Stimulated activated memory B cell treated with anti-CD40 and anti-IgM and Interleukin-4, amounts not matched to agents 10 μg/mL and 1 μg/mL and 100 μg/mL, for 72 hours (primary cell): Measurements from ENCODE around the gene MKLN1.
"Not testable (repeated sequence)": the region's sequence is repeated elsewhere in the genome, so short reads cannot be mapped to it uniquely, and the experiment has no call there.

Source experiments
- ATAC-seq: fragments of 150-1000 bp; cut with Tn5 transposase; 2 replicates; pipeline ENCODE4 v1.10.0; 2021
- H3K27ac Mint-ChIP-seq: one replicate; pipeline ENCODE4 v1.8.0; 2022; ENCODE audit warnings: mild to moderate bottlenecking, mixed read lengths
- H3K27me3 Mint-ChIP-seq: one replicate; pipeline ENCODE4 v1.8.0; 2022; ENCODE audit warnings: mixed read lengths
- H3K36me3 Mint-ChIP-seq: one replicate; pipeline ENCODE4 v1.8.0; 2022; ENCODE audit warnings: mixed read lengths
- H3K4me1 Mint-ChIP-seq: one replicate; pipeline ENCODE4 v1.8.0; 2022; ENCODE audit warnings: mixed read lengths
- H3K4me3 Mint-ChIP-seq: one replicate; pipeline ENCODE4 v1.8.0; 2022; ENCODE audit warnings: mild to moderate bottlenecking, moderate library complexity, mixed read lengths
- H3K9me3 Mint-ChIP-seq: one replicate; pipeline ENCODE4 v1.8.0; 2022; ENCODE audit warnings: mixed read lengths

The MKLN1 gene

DNA sequence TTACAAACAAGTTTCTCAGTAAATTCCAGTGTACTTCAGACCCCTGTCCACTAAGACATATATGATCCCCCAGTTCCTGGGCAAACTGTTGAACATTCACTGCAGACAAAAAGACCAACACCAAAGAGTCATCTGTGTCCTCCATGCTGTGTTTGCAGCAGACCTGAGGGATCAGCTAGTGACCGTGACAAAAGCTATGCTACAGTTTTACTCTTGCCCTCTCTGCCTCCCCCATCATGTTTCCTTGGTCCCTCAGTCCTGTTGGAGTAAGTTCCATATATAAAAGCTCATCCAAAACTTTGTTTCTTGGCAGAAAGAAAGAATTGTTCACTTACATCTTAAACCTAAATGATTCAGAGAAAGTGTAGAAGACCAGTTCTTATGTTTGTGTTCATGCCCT, 172.7 kb downstream of the MKLN1 start:
- H3K36me3 Mint-ChIP-seq = no peaks in the 10 kb centered on the region
- H3K4me3 Mint-ChIP-seq = no peak overlapping the region
- no peak overlapping the region for H3K27ac Mint-ChIP-seq
- ATAC-seq = no peak
- H3K27me3 Mint-ChIP-seq = no peaks in the 10 kb centered on the region
- peaks cover 24% of the 10 kb centered on the region for H3K4me1 Mint-ChIP-seq
- H3K9me3 Mint-ChIP-seq = no peaks in the 10 kb centered on the region

DNA sequence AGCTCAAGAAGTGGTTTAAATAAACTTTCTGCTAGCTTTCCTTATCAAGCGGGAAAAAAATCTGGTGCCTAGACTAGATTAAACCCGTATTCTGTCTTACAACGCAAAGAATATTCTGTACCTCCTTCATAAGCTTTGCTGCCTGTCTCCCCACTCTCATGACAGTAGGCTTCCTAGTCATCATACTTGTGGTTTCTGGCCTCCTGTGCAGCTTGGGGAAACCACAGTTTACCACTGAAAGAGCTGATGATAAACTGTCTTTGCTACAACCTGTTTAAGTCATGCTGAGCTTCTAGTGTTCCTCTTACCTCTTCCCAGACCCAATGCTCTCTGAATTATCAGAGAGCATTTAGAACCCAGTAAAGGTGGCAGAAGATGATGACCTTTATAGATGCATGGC, 173.7 kb downstream of the MKLN1 start:
- Mint-ChIP-seq H3K4me1 (peaks cover 24% of the 10 kb centered on the region), H3K27ac (no peak overlapping the region)
- peak; percentile 86 for ATAC-seq

DNA sequence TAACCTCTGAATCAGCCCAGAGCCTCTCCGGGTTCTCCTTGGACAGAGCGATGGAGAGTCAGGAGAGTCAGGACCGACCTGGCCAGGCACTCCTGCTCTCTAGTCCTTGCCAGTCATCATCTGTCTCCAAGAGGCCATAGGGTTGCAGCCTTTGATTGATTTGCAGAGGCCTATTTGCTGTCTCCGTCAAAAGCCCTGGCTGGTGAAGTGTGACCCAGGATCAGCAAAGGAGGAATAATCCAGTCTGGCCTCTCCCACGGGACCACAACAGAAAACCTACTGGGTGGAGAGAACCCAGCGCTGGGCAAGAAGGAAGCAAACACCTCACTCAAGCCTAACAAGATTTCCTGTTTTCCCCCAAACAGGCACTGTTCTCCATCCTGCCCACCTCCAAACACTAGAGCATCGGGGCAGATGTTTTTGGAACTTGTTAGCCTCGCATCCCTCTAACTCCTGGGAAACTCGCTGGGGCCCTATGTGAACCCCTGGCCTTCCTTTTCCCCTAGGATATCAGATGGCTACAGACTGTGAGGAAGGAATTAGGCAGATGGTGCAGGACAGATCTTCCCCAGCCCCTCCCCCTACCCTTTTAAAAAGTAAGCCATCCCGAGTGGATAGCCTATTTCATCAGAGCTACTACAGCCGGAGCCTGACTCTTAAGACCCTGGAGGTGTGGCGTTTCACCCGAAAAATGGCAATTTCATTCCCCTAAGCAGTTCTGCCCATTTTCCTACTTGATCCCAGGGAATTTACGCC, 174.4 kb downstream of the MKLN1 start:
- H3K36me3 Mint-ChIP-seq = no peaks in the 10 kb centered on the region
- H3K9me3 Mint-ChIP-seq = no peaks in the 10 kb centered on the region
- no peak overlapping the region for H3K4me3 Mint-ChIP-seq
- H3K27ac Mint-ChIP-seq = no peak overlapping the region
- peaks cover 24% of the 10 kb centered on the region for H3K4me1 Mint-ChIP-seq
- no peaks in the 10 kb centered on the region for H3K27me3 Mint-ChIP-seq
- ATAC-seq = peak; percentile 7

More for the DNA sequence above, 173.7 kb downstream of the MKLN1 start:
- Mint-ChIP-seq H3K27me3 (no peaks in the 10 kb centered on the region), H3K36me3 (no peaks in the 10 kb centered on the region), H3K9me3 (no peaks in the 10 kb centered on the region), H3K4me3 (no peak overlapping the region)

DNA sequence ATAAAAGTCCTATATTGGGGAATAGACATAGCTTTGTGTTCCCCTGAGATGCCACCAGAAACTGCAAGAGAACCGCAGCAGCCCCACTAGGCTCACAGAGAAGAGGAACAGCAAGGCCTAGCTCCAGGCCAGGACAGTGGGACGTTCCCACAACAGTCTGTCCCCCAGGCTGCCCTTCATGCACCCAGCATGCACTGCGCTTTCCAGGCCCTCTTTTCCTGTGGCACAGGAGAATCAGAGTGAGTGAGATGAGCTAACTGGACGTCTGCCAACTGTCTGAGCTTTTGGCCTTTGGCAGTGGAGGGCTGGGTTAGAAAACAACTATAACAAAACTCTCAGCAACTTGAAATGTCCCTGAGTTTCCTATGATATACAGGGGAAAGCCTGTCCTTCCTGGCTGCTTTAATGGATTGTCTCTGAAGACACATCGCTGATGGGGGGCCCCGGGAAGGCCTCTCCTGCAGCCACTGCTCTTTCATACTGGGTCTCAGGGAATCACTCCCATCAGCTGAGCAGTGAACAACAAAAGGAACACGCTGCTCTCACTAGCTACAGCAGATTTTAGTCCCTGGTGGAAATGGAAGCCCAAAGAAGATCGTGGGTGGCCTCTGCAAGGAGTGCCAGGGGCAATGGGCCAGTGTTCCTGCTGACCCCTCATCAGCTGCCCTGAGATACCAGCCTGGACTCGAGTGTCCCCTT, 175.3 kb downstream of the MKLN1 start:
- H3K4me1 Mint-ChIP-seq = peaks cover 28% of the 10 kb centered on the region
- no peak overlapping the region for H3K4me3 Mint-ChIP-seq
- no peaks in the 10 kb centered on the region for H3K36me3 Mint-ChIP-seq
- peaks cover 2% of the 10 kb centered on the region for H3K27me3 Mint-ChIP-seq
- H3K27ac Mint-ChIP-seq = no peak overlapping the region
- H3K9me3 Mint-ChIP-seq = no peaks in the 10 kb centered on the region
- no peak for ATAC-seq

DNA sequence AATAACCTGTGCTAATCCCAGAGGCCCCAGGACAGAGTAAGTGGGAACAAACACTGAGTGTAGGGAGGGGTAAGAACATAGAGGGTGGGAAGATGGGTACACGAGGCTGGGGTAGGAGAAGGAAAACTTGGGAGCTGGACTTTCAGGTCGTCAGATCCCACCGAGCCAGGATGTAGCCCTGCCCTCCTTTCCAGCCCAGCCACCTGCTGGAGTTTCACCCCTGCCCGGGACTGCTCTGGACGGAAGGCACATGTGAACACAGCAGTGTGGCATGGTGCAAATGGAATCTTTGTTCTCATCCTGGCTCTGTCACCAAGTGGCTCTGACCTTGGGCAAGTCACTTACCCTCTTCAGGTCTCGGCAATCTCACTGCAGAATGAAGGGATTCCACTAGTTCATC, 176.0 kb downstream of the MKLN1 start:
- peaks cover 6% of the 10 kb centered on the region for H3K27me3 Mint-ChIP-seq
- H3K4me3 Mint-ChIP-seq = no peak overlapping the region
- peaks cover 33% of the 10 kb centered on the region for H3K4me1 Mint-ChIP-seq
- H3K27ac Mint-ChIP-seq = no peak overlapping the region
- no peak for ATAC-seq
- no peaks in the 10 kb centered on the region for H3K36me3 Mint-ChIP-seq
- no peaks in the 10 kb centered on the region for H3K9me3 Mint-ChIP-seq

DNA sequence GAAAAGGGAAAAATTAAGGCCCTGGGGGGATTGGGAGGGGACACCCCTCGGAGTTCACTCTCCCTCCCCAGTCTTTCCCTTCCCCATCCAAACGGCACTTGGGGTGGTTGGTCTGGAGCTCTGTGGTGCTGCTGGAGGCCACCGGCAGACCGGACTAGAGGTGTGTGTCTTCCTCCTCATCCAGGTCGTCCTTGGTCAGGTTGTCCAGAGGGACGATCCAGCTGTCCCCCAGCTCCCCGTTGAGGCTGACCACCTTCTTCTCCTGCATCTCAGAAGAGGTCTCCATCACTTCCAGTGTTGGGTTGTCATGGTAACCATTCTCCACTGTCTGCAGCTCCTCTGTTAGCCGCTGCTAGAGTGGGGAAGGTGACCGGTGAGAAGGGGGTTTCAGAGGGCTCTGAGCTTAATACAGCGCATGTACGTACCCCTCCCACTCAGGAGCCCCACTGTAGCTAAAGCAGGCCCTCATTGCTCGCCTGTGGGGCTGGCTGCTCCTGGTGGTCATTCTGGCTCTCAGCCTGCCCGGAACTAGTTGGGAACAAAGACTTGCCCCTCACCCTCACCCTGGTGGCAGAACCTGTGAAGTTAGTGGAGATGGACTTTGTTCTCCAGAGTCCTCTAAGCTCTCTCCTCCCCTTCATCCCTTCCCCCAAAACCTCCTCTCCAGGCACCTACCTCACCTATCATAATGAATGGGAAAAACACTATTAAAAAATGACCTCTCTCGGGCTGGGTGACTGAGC, 176.7 kb downstream of the MKLN1 start:
- Mint-ChIP-seq H3K4me1 (peaks cover 33% of the 10 kb centered on the region), H3K9me3 (no peaks in the 10 kb centered on the region), H3K36me3 (peaks cover 6% of the 10 kb centered on the region), H3K27me3 (peaks cover 6% of the 10 kb centered on the region), H3K4me3 (no peak overlapping the region), H3K27ac (no peak overlapping the region)
- no peak for ATAC-seq

DNA sequence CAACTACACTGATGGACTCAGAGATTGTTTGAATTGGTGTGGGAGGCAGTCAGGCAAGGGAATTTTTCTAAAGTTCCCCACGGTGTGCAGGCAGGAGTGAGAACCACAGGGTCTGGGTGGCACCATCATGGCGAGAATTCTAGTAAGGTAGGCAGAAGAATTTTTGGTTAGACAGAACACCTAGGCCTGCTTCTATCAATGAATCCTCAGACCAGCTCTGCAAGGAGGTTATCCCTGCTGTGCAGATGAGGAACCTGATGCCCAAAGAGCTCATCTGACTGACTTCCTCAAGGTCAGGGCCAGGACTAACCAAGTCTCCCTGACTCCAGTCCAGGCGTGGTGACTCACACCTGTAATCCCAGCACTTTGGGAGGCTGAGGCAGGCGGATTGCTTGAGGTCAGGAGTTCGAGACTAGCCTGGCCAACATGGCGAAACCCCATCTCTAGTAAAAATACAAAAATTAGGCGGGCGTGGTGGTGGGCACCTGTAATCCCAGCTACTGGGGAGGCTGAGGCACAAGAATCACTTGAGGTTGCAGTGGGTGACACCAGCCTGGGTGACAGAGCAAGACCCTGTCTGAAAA, 177.5 kb downstream of the MKLN1 start:
- H3K27ac Mint-ChIP-seq, ATAC-seq, H3K4me3 Mint-ChIP-seq, H3K9me3 Mint-ChIP-seq, H3K36me3 Mint-ChIP-seq, H3K27me3 Mint-ChIP-seq: not testable (repeated sequence)
- peaks cover 33% of the 10 kb centered on the region for H3K4me1 Mint-ChIP-seq

DNA sequence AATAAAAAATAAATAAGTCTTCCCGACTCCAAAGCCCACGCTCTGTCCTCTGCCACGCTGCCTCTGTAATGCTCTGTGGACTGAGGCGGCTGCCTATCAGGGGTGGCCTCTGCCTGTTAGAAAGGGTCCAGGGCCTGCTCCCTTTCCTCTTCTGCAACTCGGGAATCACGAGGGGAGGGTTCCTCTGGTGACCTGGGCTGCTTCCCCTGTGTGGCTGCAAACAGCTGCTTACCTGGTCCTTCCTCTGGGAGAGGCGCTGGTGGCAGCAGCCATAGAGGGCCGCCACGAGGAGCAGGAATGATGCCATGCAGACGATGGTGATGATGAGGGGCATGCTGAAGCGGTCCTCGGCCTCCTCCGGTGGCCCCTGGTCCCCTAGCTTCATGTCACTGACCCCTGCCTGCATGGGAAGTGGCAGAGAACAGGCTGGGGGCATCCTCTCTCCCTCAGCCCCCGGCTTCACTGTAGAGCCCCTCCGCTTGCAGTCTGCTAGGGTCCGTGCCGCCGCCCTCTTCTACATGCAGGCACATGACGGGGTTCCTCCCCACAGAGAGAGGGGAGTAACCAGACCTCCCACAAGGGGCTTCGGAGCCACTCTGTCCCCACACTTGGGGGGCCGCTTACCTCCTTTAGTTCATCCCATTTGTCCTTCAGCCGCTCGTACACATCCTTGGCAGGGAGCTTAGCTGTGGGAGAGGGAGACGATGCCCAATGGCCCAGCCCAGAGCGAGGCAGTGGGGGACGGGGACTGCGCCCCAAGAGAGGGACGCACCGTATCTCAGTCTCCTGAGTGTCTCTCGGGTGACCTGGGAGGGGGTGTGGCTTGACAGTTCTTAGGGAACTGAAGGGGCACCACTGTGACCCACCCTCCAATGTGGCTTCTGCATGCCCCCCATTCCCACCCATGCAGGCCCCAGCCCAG, 178.2 kb downstream of the MKLN1 start:
- peaks cover 6% of the 10 kb centered on the region for H3K36me3 Mint-ChIP-seq
- peaks cover 6% of the 10 kb centered on the region for H3K27me3 Mint-ChIP-seq
- no peak overlapping the region for H3K27ac Mint-ChIP-seq
- H3K4me1 Mint-ChIP-seq = peaks cover 33% of the 10 kb centered on the region
- H3K4me3 Mint-ChIP-seq = no peak overlapping the region
- no peak for ATAC-seq
- no peaks in the 10 kb centered on the region for H3K9me3 Mint-ChIP-seq

DNA sequence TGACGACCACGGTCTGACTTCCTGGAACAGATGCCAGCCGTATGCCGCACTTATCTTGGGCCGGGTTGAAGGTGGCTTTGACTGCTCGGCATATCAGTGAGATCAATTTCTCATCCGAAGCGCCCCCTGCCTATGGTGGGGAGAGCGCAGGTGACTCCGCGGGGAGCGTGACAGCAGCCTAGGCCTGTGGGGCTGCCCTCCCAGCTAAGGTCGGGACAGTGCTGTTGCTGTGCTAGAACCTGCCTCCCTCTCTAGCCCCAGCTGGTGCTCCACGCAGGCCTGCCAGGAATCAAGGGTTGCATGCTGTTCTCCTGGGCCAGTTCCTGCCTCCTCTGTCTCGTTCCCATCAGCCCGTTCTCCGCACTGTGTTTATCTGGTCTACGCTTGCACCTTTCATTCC, 178.9 kb downstream of the MKLN1 start:
- no peak overlapping the region for H3K4me3 Mint-ChIP-seq
- no peak for ATAC-seq
- H3K27ac Mint-ChIP-seq = no peak overlapping the region
- H3K36me3 Mint-ChIP-seq = peaks cover 6% of the 10 kb centered on the region
- H3K4me1 Mint-ChIP-seq = peaks cover 28% of the 10 kb centered on the region
- no peaks in the 10 kb centered on the region for H3K9me3 Mint-ChIP-seq
- H3K27me3 Mint-ChIP-seq = peaks cover 6% of the 10 kb centered on the region

DNA sequence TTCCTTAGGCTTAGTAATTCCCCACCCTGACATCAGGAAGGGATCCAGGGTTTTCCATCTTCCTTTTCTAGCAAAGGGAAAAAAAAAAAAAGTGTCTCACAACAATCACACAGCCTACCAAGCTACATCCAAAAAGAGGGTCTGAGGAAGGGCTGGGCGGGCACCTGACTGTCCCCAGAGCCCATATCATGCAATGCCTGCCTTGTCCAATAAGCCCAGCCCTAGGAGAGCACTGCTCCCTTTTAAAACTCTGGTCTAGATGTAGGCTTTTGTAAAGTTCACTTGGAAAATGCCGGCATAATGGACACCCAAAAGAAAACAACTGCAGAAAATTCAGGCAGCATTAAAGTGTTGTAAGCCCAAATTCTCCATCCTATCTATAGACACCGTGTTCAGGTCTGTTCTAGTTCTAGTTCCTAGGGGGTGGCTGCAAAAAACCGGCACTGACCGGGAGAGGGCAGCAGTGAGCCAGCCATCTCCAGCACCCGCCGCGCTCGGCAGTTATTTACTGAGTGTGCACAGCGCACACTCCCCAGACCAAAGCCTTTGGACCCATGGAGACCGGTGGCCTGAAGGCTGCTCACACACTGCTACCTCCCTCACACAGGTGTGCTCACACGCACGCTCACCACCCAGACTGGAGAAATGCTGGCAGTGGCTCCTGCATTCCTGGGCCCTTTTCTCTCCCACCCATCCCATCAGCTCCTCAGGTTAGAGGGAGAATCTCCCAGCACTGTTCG, 180.1 kb downstream of the MKLN1 start:
- no peak overlapping the region for H3K4me3 Mint-ChIP-seq
- H3K4me1 Mint-ChIP-seq = peaks cover 24% of the 10 kb centered on the region
- H3K9me3 Mint-ChIP-seq = no peaks in the 10 kb centered on the region
- H3K27me3 Mint-ChIP-seq = peaks cover 6% of the 10 kb centered on the region
- H3K27ac Mint-ChIP-seq = no peak overlapping the region
- H3K36me3 Mint-ChIP-seq = peaks cover 6% of the 10 kb centered on the region
- peak; percentile 87 for ATAC-seq

DNA sequence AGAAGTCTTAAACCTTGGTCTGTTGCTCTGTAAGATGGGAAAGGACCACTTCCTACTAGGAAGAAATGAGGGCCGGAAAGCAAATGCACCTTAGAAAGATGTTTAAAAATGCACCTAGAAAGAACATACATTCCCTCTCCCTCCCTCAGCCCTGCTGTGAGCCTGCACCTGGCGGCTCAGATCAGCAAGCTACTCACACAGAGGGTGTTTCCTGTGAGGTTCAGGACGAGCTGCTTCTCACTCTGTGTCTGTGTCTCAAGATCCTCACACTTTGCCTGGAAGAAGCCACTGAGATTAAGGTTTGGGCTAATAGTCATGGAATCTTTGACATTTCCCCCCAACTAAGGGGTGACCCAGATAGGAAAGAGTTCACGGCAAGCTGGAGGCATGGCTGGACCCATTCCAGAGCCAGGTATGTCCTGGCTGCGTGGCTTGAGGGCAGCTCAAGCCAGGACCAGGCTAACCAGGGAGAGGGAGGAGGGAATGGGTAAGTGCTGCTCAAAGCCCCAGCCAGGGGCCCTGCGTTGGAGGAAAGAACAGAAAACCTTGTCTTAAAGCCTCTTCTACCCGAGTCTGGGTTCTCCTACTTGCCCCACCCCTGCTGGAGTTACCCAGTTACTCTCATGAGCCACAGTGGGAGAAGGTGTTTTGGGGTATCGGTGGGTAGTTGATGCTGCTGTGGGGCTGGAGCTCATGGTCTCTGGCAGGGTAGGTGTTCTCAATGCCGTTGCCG, 181.2 kb downstream of the MKLN1 start:
- Mint-ChIP-seq H3K4me1 (peaks cover 32% of the 10 kb centered on the region), H3K4me3 (no peak overlapping the region), H3K9me3 (no peaks in the 10 kb centered on the region), H3K27ac (no peak overlapping the region), H3K36me3 (peaks cover 6% of the 10 kb centered on the region), H3K27me3 (peaks cover 6% of the 10 kb centered on the region)
- no peak for ATAC-seq

DNA sequence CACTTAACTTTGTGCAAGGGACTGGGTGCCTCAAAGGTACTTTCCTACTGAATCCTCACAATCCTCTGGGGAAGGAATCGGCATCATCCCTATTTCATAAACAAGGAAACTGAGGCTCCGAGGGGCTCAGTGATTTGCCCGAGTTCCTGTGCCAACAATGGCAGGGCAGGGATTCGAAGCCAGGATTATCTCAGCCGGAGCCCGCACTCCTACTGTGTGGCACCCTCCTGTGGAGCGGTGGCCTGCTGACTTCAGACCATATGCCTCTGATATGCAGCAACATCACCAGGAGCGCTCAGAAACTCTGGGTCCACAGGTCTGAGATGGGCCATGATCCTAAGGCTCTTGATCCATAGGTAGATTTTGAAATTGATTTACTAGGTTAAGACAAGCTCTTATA, 182.1 kb downstream of the MKLN1 start:
- no peak for ATAC-seq
- H3K27ac Mint-ChIP-seq = no peak overlapping the region
- peaks cover 29% of the 10 kb centered on the region for H3K4me1 Mint-ChIP-seq

DNA sequence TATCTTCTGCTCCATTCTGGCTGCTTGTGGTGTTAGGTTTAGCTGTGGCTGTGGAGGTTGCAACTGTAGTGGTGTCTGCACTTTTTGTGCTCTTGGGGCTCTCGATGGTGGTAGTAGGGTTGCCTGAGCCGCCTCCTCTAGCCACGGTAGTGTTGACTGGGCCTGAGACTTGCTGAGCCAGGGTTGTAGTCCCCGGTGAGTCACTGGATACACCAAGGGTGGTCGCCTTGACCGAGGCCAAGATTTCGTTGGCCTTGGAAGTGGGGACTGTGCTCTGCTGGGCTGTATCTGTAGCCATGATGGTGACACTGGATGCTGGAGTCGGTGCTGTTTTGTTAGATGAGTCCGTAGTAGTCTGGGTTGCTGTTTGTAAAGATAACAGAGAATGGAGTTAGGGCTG, 183.4 kb downstream of the MKLN1 start:
- Mint-ChIP-seq H3K4me3 (no peak overlapping the region), H3K27me3 (peaks cover 6% of the 10 kb centered on the region), H3K36me3 (peaks cover 6% of the 10 kb centered on the region), H3K4me1 (peaks cover 27% of the 10 kb centered on the region), H3K9me3 (no peaks in the 10 kb centered on the region), H3K27ac (no peak overlapping the region)
- no peak for ATAC-seq

More for the DNA sequence above, 182.1 kb downstream of the MKLN1 start:
- H3K36me3 Mint-ChIP-seq = peaks cover 6% of the 10 kb centered on the region
- no peaks in the 10 kb centered on the region for H3K9me3 Mint-ChIP-seq
- H3K4me3 Mint-ChIP-seq = no peak overlapping the region
- H3K27me3 Mint-ChIP-seq = peaks cover 6% of the 10 kb centered on the region
